GM12878 (cell line): Measurements from ENCODE around the gene AEN. TPM values are rescaled to one million over a fixed set of nuclear protein-coding genes. Genes with fewer than 3 reads are reported as not detected.

Source experiments
- ATAC-seq: fragments of 200-7000 bp; cut with Tn5 transposase; 3 replicates; pipeline ENCODE4 v1.9.1; 2020; ENCODE audit warnings: mild to moderate bottlenecking, moderate library complexity
- BruUV-seq: library from RNA; stranded (reverse); fragments of 400-500 nt; replicated peaks from 2 replicates; lab custom pipeline; 2021; lab: Mats Ljungman, UMichigan
- CTCF ChIA-PET: fragments of 300-600 bp; sonication (Branson Sonifier 250); formaldehyde crosslinking; extraction: SDS; loops from one replicate; lab custom pipeline; 2021; ENCODE audit warnings: inconsistent platforms; lab: Yijun Ruan, JAX
- POLR2A ChIA-PET: fragments of 350-600 bp; formaldehyde crosslinking; extraction: SDS; loops from one replicate; lab custom pipeline; 2021; ENCODE audit warnings: inconsistent platforms; lab: Charles Lee
- RAD21 ChIA-PET: fragments of 300-600 bp; sonication (Branson Sonifier 250); formaldehyde crosslinking; loops from one replicate; lab custom pipeline; 2023; ENCODE audit warnings: antibody characterized with exemption; ENCODE audit not compliant: unreplicated experiment; lab: Charles Lee
- SMC1A ChIA-PET: fragments of 300-600 bp; sonication (Branson Sonifier 250); formaldehyde crosslinking; loops from one replicate; lab custom pipeline; 2023; ENCODE audit not compliant: unreplicated experiment, uncharacterized antibody; lab: Charles Lee
- DNase-seq: peaks from one replicate; pipeline ENCODE4 v3.0.0-alpha.2; 2011; ENCODE audit warnings: low read depth, low spot score
- FAIRE-seq: peaks from 3 replicates; lab custom pipeline; 2011; peaks lifted over from hg19 to GRCh38; lab: Jason Lieb, UNC
- H2AFZ ChIP-seq: 2 replicates; pipeline ENCODE4 v1.6.0; 2011; ENCODE audit warnings: low read depth, low read length, control low read depth; ENCODE audit not compliant: control insufficient read depth
- H3K27ac ChIP-seq: 2 replicates; pipeline ENCODE4 v1.5.1; 2011; ENCODE audit warnings: control low read depth; ENCODE audit not compliant: control insufficient read depth, insufficient read depth
- H3K27me3 ChIP-seq, 2 experiments: replicated peaks in 1 of 2; 2 replicates each; pipeline versions ENCODE4 v1.6.0 to v1.6.1; 2011; ENCODE audit warnings: low read length in 1 of 2; ENCODE audit not compliant: control insufficient read depth in 2 of 2, insufficient read depth in 2 of 2
- H3K36me3 ChIP-seq, 2 experiments: 2 replicates each; pipeline ENCODE4 v1.5.1; 2011; ENCODE audit warnings: low read length in 1 of 2; ENCODE audit not compliant: control insufficient read depth in 2 of 2, insufficient read depth in 2 of 2
- H3K4me1 ChIP-seq: 2 replicates; pipeline ENCODE4 v1.6.1; 2011; ENCODE audit warnings: mild to moderate bottlenecking, low read length, moderate library complexity, mixed read lengths; ENCODE audit not compliant: control insufficient read depth, insufficient read depth
- H3K4me2 ChIP-seq: 2 replicates; pipeline ENCODE4 v1.6.0; 2011; ENCODE audit warnings: control low read depth; ENCODE audit not compliant: control insufficient read depth, insufficient read depth
- H3K4me3 ChIP-seq: fragments of 200-600 bp; sonication (generic); 2 replicates; pipeline ENCODE4 v1.5.1; 2016
- H3K79me2 ChIP-seq: 2 replicates; pipeline ENCODE4 v1.6.0; 2011; ENCODE audit warnings: low read length; ENCODE audit not compliant: control insufficient read depth, insufficient read depth
- H3K9ac ChIP-seq: 2 replicates; pipeline ENCODE4 v1.8.0; 2011; ENCODE audit warnings: low read length, control low read depth, mixed read lengths; ENCODE audit not compliant: control insufficient read depth, insufficient read depth
- H3K9me3 ChIP-seq: replicated peaks from 3 replicates; pipeline ENCODE4 v1.5.1; 2011; ENCODE audit warnings: mild to moderate bottlenecking, low read length; ENCODE audit not compliant: control insufficient read depth, insufficient read depth
- H4K20me1 ChIP-seq: 2 replicates; pipeline ENCODE4 v1.6.0; 2011; ENCODE audit not compliant: control insufficient read depth, insufficient read depth
- CREM ChIP-seq: IDR thresholded peaks from 2 replicates; pipeline ENCODE4 v1.6.1; 2014; ENCODE audit warnings: antibody characterized with exemption, low read depth
- E2F4 ChIP-seq: IDR thresholded peaks from 2 replicates; pipeline ENCODE4 v1.6.1; 2012; ENCODE audit warnings: low read depth, low read length, improper control_type of control experiment
- EP300 ChIP-seq, 2 experiments: fragments of 150-350 bp in 1 of 2; IDR thresholded peaks; 2 replicates each; pipeline ENCODE4 v1.6.1; 2011 to 2012; ENCODE audit warnings: low read depth in 2 of 2, low read length in 2 of 2, borderline replicate concordance in 1 of 2, improper control_type of control experiment in 1 of 2, inconsistent platforms in 1 of 2; ENCODE audit not compliant: control insufficient read depth in 1 of 2
- HCFC1 ChIP-seq: fragments of 150-350 bp; IDR thresholded peaks from 2 replicates; pipeline ENCODE4 v1.6.1; 2014; ENCODE audit warnings: low read length
- IKZF1 ChIP-seq: fragments of 450-650 bp; conservative IDR thresholded peaks from 2 replicates; pipeline ENCODE4 v1.6.1; 2017; ENCODE audit warnings: antibody characterized with exemption, mild to moderate bottlenecking
- IKZF2 ChIP-seq, 2 experiments: fragments of 450-650 bp; IDR thresholded peaks; 2 replicates each; pipeline ENCODE4 v1.6.1; 2017; ENCODE audit warnings: mild to moderate bottlenecking in 2 of 2, moderate library complexity in 2 of 2
- KAT2A ChIP-seq: conservative IDR thresholded peaks from 2 replicates; pipeline ENCODE4 v1.6.1; 2011; ENCODE audit warnings: low read depth, low read length; ENCODE audit not compliant: control insufficient read depth
- KDM1A ChIP-seq: fragments of 200-600 bp; sonication (generic); IDR thresholded peaks from 2 replicates; pipeline ENCODE4 v1.6.1; 2016; ENCODE audit warnings: borderline replicate concordance
- NFXL1 ChIP-seq: fragments of 450-650 bp; IDR thresholded peaks from 2 replicates; pipeline ENCODE4 v1.6.1; 2017; ENCODE audit warnings: antibody characterized with exemption, mild to moderate bottlenecking, borderline replicate concordance
- NFYB ChIP-seq: IDR thresholded peaks from 2 replicates; pipeline ENCODE4 v1.6.1; 2011; ENCODE audit warnings: low read depth, mild to moderate bottlenecking, low read length, improper control_type of control experiment, moderate library complexity; ENCODE audit not compliant: insufficient read depth
- NR2C1 ChIP-seq: fragments of 450-650 bp; IDR thresholded peaks from 2 replicates; pipeline ENCODE4 v1.6.1; 2017; ENCODE audit warnings: antibody characterized with exemption, mild to moderate bottlenecking, moderate library complexity
- NRF1 ChIP-seq: conservative IDR thresholded peaks from 2 replicates; pipeline ENCODE4 v1.6.1; 2011; ENCODE audit warnings: mild to moderate bottlenecking, low read depth, low read length, improper control_type of control experiment
- POU2F2 ChIP-seq: IDR thresholded peaks from 3 replicates; pipeline ENCODE4 v1.6.1; 2011; ENCODE audit warnings: low read depth, mild to moderate bottlenecking, low read length, borderline replicate concordance
- SREBF2 ChIP-seq: IDR thresholded peaks from 2 replicates; pipeline ENCODE4 v1.6.1; 2012; ENCODE audit warnings: mild to moderate bottlenecking, low read length
- STAT1 ChIP-seq: fragments of 450-650 bp; conservative IDR thresholded peaks from 2 replicates; pipeline ENCODE4 v1.6.1; 2014; ENCODE audit warnings: antibody characterized with exemption, mild to moderate bottlenecking
- STAT3 ChIP-seq: IDR thresholded peaks from 2 replicates; pipeline ENCODE4 v1.6.1; 2011; ENCODE audit warnings: low read depth, low read length, improper control_type of control experiment
- TBL1XR1 ChIP-seq: IDR thresholded peaks from 2 replicates; pipeline ENCODE4 v1.6.1; 2012; ENCODE audit warnings: low read depth, low read length, improper control_type of control experiment
- ZNF384 ChIP-seq: IDR thresholded peaks from 2 replicates; pipeline ENCODE4 v1.6.1; 2012; ENCODE audit warnings: low read depth, mild to moderate bottlenecking, low read length, improper control_type of control experiment, borderline replicate concordance
- ZZZ3 ChIP-seq: IDR thresholded peaks from 2 replicates; pipeline ENCODE4 v1.6.1; 2011; ENCODE audit warnings: low read depth; ENCODE audit not compliant: control insufficient read depth, insufficient read length
- WGBS: methylation state at CpG from one replicate; pipeline ENCODE4 v1.1.6; 2016; ENCODE audit warnings: low lambda C conversion rate; ENCODE audit not compliant: insufficient replicate concordance, insufficient coverage; ENCODE audit errors: missing lambda C conversion rate; 5-methylcytosine and 5-hydroxymethylcytosine counted together
- in situ Hi-C: fragments of 300-500 bp; cut with MboI; formaldehyde crosslinking; loops from 9 replicates; pipeline ENCODE4 v1.14.3; 2018; ENCODE audit warnings: mixed read lengths
- intact Hi-C: fragments of 100-400 bp; cut with micrococcal nuclease; formaldehyde crosslinking; loops from one replicate; pipeline ENCODE4 v1.14.2; 2022; ENCODE audit not compliant: unreplicated experiment
- polyA plus RNA-seq, 11 experiments: library from polyadenylated mRNA; depleted of rRNA in 4 of 11; unstranded in 6 of 11; stranded (reverse) in 5 of 11; fragments of >200 nt; fragmentation: Nextera tagmentation in 4 of 11; fragmentation: Illumina TruSeq in 1 of 11; extraction: Ambion mirVana in 4 of 11; extraction: Trizol in 1 of 11; gene quantifications; 1 replicate in 1 of 11; 2 replicates in 10 of 11; pipeline versions ENCODE4 v1.2.1 to v1.2.3, GENCODE V29; 2011 to 2016; ENCODE audit warnings: inconsistent platforms in 2 of 11, missing spikeins in 2 of 11, low read depth in 1 of 11
- total RNA-seq, 4 experiments: library from RNA; depleted of rRNA in 3 of 4; stranded (reverse); fragments of >200 nt in 3 of 4; fragmentation: Illumina TruSeq in 1 of 4; extraction: Trizol in 1 of 4; gene quantifications; 2 replicates each; pipeline versions ENCODE4 v1.2.1 to v1.2.3, GENCODE V29; 2013 to 2021

Gene AEN
- total and polyA plus RNA-seq, 10 of the 15 experiments (the other 5 are each of a cell fraction or from before 2014, with no cell fraction given), result 11.7 to 81.2 (median 53.7) TPM

- Histone ChIP-seq H3K9me3 (no peaks in the 10 kb centered on the region), H3K9ac (no peak overlapping the region), H3K4me3 (no peak overlapping the region), H3K4me1 (no peaks in the 10 kb centered on the region), H3K79me2 (no peaks in the 10 kb centered on the region), H2AFZ (no peak overlapping the region), H3K36me3 (no peaks in the 10 kb centered on the region), H3K4me2 (no peak overlapping the region), H3K27me3 (peaks cover 0 to 3% of the 10 kb centered on the region in 2 experiments; a peak in 2 of 4 replicates), H4K20me1 (no peaks in the 10 kb centered on the region), H3K27ac (no peak overlapping the region)
- 0% methylated on average over 1 of the region's 1 CpG for WGBS
- ChIA-PET POLR2A (no interaction called here), CTCF (no interaction called here), SMC1A (interaction anchor here (1.5 kb wide), 1 partner anchor 10 kb away, joined by 3 read pairs; no protein-coding TSS in a partner anchor), RAD21 (no interaction called here)
- in situ Hi-C loops, result no loop called here
- intact Hi-C loops, result no loop called here
- no peak for DNase-seq
- BruUV-seq, result no TSS peak
- TF ChIP-seq STAT1 (no peak), KDM1A (no peak), STAT3 (no peak), SREBF2 (no peak), NFYB (no peak), ZZZ3 (no peak)
- FAIRE-seq, result no peak
- ATAC-seq, result no peak
Measured at GRCh38 chr15:88574077-88574476, 47.1 kb upstream of the AEN start.

- Histone ChIP-seq H3K4me2 (no peak overlapping the region), H4K20me1 (no peaks in the 10 kb centered on the region), H3K4me1 (no peaks in the 10 kb centered on the region), H3K79me2 (no peaks in the 10 kb centered on the region), H3K9me3 (no peaks in the 10 kb centered on the region), H2AFZ (no peak overlapping the region), H3K36me3 (no peaks in the 10 kb centered on the region), H3K9ac (no peak overlapping the region), H3K27me3 (peaks cover 0 to 3% of the 10 kb centered on the region in 2 experiments; a peak in 2 of 4 replicates), H3K27ac (no peak overlapping the region), H3K4me3 (no peak overlapping the region)
- intact Hi-C loops, result no loop called here
- BruUV-seq, result no TSS peak
- FAIRE-seq (no peak), ATAC-seq (no peak), DNase-seq (no peak)
- 44% methylated on average over 7 of the region's 7 CpGs for WGBS
- ChIA-PET CTCF (no interaction called here), RAD21 (no interaction called here), POLR2A (no interaction called here), SMC1A (interaction anchor here (1.5 kb wide), 1 partner anchor 9 kb away, joined by 3 read pairs; no protein-coding TSS in a partner anchor)
- in situ Hi-C loops, result no loop called here
- TF ChIP-seq EP300 (IDR thresholded peaks at IDR 0.05; ENCODE audit: borderline replicate concordance in 1 of 2, control insufficient read depth in 1 of 2, low read depth in 2 of 2, low read length in 2 of 2), result no peak
- no peak for TF ChIP-seq KAT2A
- no peak for TF ChIP-seq IKZF2 (IDR thresholded peaks at IDR 0.05)
- TF ChIP-seq NR2C1, result no peak
- no peak for TF ChIP-seq NFXL1
- TF ChIP-seq NRF1, result no peak
- no peak for TF ChIP-seq HCFC1
- TF ChIP-seq CREM, result no peak
- TF ChIP-seq ZNF384, result no peak
- TF ChIP-seq POU2F2, result no peak
- no peak for TF ChIP-seq IKZF1
- no peak for TF ChIP-seq E2F4
- no peak for TF ChIP-seq TBL1XR1
Measured at GRCh38 chr15:88574655-88575054, 46.5 kb upstream of the AEN start.
